ENCODE measurements around the gene PDE8B. TPM values are rescaled to one million over a fixed set of nuclear protein-coding genes. Genes with fewer than 3 reads are reported as not detected.

PDE8B gene
- total RNA-seq, 1 donor from 2014 or later, result 2.9 TPM

GRCh38 chr5:77423022-77423750 lies 212.7 kb downstream of the PDE8B start:
- TF ChIP-seq, protein P1, sequence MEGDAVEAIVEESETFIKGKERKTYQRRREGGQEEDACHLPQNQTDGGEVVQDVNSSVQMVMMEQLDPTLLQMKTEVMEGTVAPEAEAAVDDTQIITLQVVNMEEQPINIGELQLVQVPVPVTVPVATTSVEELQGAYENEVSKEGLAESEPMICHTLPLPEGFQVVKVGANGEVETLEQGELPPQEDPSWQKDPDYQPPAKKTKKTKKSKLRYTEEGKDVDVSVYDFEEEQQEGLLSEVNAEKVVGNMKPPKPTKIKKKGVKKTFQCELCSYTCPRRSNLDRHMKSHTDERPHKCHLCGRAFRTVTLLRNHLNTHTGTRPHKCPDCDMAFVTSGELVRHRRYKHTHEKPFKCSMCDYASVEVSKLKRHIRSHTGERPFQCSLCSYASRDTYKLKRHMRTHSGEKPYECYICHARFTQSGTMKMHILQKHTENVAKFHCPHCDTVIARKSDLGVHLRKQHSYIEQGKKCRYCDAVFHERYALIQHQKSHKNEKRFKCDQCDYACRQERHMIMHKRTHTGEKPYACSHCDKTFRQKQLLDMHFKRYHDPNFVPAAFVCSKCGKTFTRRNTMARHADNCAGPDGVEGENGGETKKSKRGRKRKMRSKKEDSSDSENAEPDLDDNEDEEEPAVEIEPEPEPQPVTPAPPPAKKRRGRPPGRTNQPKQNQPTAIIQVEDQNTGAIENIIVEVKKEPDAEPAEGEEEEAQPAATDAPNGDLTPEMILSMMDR (IDR thresholded peaks at IDR 0.05; ENCODE audit: unreplicated experiment), result no peak
- H3K36me3 Mint-ChIP-seq, result peaks cover 6% of the 10 kb centered on the region

DNA sequence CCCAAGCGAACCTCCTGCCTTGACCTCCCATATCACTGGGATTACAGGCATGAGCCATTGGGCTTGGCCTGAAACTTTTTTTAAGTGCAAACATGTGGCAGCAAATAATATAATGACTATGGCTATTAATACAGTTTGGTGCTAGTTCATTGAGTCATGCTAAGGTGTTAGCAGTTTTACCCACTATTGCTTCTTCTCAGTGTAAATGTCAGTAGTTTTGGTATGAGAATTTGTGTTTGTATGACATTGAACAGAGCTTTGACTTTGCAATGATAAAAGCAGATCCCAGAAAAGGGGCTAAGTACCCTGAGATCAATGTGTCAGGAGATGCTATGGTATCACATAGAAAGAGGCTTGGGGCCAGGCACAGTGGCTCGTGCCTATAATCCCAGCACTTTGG lies 214.4 kb downstream of the PDE8B start:
- TF ChIP-seq, protein P1 (IDR thresholded peaks at IDR 0.05; ENCODE audit: unreplicated experiment), result no peak
- H3K4me1 Mint-ChIP-seq, result peaks cover 31% of the 10 kb centered on the region
- H3K4me3 Mint-ChIP-seq, result no peak overlapping the region
- peaks cover 1% of the 10 kb centered on the region for H3K27me3 Mint-ChIP-seq (ENCODE audit: low read depth)
- H3K36me3 Mint-ChIP-seq, result peaks cover 10% of the 10 kb centered on the region
- peaks cover 5% of the 10 kb centered on the region for H3K9me3 Mint-ChIP-seq
- H3K27ac Mint-ChIP-seq, result peak overlapping the region; percentile 73
- no peak for DNase-seq (ENCODE audit: low spot score in 2 of 2, unreplicated experiment in 2 of 2)

More at GRCh38 chr5:77423022-77423750, 212.7 kb downstream of the PDE8B start:
- peaks cover 2% of the 10 kb centered on the region for H3K27me3 Mint-ChIP-seq (ENCODE audit: low read depth)
- H3K4me1 Mint-ChIP-seq, result peaks cover 31% of the 10 kb centered on the region
- DNase-seq (ENCODE audit: low spot score in 2 of 2, unreplicated experiment in 2 of 2), result no peak
- peaks cover 5% of the 10 kb centered on the region for H3K9me3 Mint-ChIP-seq
- H3K27ac Mint-ChIP-seq, result no peak overlapping the region
- no peak overlapping the region for H3K4me3 Mint-ChIP-seq

DNA sequence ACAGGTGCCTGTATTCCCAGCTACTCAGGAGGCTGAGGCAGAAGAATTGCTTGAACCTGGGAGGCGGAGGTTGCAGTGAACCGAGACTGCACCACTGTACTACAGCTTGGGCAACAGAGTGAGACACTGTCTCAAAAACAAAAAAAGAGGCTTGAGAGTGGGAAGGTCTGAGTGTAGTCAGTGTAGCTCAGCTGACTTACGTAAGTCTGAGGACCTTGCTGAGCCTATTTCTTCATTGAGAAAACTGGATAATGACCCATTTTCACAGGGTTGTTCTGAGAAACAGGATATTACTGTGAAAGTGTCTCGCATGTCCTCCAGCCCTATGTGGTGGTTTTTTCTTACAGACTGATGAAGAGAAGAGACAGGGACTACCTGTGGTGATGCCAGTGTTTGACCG lies 214.9 kb downstream of the PDE8B start:
- Mint-ChIP-seq H3K9me3 (peaks cover 5% of the 10 kb centered on the region), H3K36me3 (peaks cover 15% of the 10 kb centered on the region), H3K4me1 (peaks cover 31% of the 10 kb centered on the region), H3K4me3 (no peak overlapping the region), H3K27ac (peak overlapping the region; percentile 67), H3K27me3 (ENCODE audit: low read depth) (no peaks in the 10 kb centered on the region)
- no peak for DNase-seq (ENCODE audit: low spot score in 2 of 2, unreplicated experiment in 2 of 2)
- TF ChIP-seq, protein P1 (IDR thresholded peaks at IDR 0.05; ENCODE audit: unreplicated experiment), result no peak

DNA sequence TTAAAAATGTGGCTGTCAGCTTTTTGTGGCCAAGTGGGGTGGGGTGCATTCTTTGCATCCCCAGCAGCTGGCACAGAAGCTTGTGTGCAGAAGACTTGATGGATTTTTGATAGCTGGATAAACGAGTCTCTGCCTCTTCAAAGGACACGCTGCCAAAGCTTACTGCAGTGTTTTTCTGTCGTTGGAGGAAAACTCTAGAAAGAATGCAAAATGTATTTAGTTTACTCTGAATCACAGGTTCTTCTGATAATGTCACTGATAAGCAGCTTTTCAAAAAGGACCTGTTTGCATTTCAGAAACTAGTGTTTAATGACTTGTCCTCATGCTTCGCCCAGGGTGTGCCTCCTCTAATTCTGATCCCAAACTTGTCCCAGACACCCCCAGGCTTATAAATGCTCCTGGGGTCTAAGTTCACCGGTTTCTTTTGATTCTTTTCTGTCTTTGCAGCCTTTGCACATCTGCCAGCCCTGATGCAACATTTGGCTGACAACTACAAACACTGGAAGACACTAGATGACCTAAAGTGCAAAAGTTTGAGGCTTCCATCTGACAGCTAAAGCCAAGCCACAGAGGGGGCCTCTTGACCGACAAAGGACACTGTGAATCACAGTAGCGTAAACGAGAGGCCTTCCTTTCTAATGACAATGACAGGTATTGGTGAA lies 215.6 kb downstream of the PDE8B start:
- Mint-ChIP-seq H3K4me3 (no peak overlapping the region), H3K4me1 (peaks cover 31% of the 10 kb centered on the region), H3K27me3 (ENCODE audit: low read depth) (no peaks in the 10 kb centered on the region), H3K9me3 (peaks cover 5% of the 10 kb centered on the region), H3K36me3 (peaks cover 22% of the 10 kb centered on the region), H3K27ac (peak overlapping the region; percentile 85)
- TF ChIP-seq, protein P1 (IDR thresholded peaks at IDR 0.05; ENCODE audit: unreplicated experiment), result no peak
- no peak for DNase-seq (ENCODE audit: low spot score in 2 of 2, unreplicated experiment in 2 of 2)

GRCh38 chr5:77426670-77427069 lies 216.2 kb downstream of the PDE8B start:
- no peaks in the 10 kb centered on the region for H3K27me3 Mint-ChIP-seq (ENCODE audit: low read depth)
- TF ChIP-seq, protein P1 (IDR thresholded peaks at IDR 0.05; ENCODE audit: unreplicated experiment), result no peak
- no peak overlapping the region for H3K4me3 Mint-ChIP-seq
- H3K9me3 Mint-ChIP-seq, result peaks cover 5% of the 10 kb centered on the region
- peaks cover 28% of the 10 kb centered on the region for H3K36me3 Mint-ChIP-seq
- H3K4me1 Mint-ChIP-seq, result peaks cover 31% of the 10 kb centered on the region
- no peak for DNase-seq (ENCODE audit: low spot score in 2 of 2, unreplicated experiment in 2 of 2)
- H3K27ac Mint-ChIP-seq, result peak overlapping the region; percentile 85

All from mesothelial cell of epicardium (in vitro differentiated cells).